GM12875 (cell line): ENCODE data around the gene PALLD.

Experiments
- H3K4me3 ChIP-seq: one replicate; pipeline ENCODE4 v1.5.1; 2011; ENCODE audit warnings: low read depth, low read length, control low read depth
- TF ChIP-seq, protein P1 (sequence below): IDR thresholded peaks from 2 replicates; pipeline ENCODE4 v1.5.1; 2011; ENCODE audit warnings: low read depth, mild to moderate bottlenecking, control low read depth, inconsistent platforms, low read length, moderate library complexity, borderline replicate concordance; ENCODE audit not compliant: insufficient read depth

Gene PALLD

DNA sequence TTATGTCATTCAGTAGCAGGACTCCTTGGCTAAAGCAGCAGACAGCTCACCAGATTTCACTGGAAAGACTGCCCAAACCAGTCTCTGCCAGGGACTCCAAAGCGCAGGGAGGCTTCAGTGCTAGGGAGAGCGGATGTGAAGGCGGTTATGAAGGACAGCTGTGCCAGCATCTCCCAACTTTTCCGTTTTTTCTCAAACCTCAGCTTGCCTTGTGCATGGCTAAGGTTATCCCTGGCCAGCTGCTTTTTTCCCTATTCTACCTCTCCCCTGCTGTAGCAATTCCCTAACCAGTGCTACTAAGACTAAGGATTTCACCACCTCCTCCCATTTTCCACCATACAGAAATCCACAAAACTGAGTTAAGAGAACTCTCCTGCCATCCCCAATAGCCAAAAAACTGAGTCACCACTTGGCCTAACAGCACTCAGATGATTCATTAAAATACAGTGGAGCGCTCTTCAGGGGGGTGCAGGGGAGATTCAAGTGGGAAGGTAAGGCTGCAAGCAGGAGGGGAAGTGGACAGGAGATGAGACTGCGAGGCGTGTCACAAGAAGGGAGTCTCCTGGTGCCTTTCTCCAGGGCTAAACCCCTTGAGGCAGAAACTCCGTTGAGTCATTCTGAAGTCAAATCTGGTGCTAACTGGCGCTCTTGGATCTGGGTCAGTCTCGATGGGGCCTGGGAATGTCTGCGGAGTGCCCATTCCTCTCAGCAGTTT lies 90.7 kb downstream of the PALLD start:
- TF ChIP-seq, protein P1, sequence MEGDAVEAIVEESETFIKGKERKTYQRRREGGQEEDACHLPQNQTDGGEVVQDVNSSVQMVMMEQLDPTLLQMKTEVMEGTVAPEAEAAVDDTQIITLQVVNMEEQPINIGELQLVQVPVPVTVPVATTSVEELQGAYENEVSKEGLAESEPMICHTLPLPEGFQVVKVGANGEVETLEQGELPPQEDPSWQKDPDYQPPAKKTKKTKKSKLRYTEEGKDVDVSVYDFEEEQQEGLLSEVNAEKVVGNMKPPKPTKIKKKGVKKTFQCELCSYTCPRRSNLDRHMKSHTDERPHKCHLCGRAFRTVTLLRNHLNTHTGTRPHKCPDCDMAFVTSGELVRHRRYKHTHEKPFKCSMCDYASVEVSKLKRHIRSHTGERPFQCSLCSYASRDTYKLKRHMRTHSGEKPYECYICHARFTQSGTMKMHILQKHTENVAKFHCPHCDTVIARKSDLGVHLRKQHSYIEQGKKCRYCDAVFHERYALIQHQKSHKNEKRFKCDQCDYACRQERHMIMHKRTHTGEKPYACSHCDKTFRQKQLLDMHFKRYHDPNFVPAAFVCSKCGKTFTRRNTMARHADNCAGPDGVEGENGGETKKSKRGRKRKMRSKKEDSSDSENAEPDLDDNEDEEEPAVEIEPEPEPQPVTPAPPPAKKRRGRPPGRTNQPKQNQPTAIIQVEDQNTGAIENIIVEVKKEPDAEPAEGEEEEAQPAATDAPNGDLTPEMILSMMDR = no peak
- H3K4me3 ChIP-seq = no peak overlapping the region

DNA sequence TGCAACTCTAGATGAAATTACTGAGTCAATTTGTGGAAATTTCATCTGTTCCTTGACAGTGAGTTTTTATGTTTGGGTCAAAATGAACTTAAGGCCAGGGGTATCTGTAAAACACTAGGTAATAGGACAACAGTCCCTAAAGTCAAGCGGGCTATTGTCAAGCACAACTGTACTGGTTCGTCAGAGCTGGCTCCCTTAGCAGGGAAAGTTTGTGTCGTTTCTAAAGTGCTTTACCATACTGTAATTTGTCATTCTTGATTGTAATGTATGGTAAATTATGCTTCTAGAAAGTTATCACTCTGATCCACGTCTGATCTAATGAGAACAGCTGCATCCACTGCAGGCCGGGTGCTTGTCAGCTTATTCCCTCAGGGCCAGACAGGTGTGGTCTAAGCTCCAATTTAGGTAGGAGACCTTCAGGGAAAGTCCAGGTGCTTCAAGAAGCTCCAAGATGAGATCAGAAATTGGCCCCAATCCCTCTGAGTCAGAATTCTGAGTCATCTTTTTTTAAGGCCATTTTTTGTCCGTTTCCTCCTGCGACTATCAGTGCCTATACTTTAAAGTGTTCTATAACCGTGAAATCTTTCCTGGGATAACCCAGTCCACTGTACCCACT lies 92.2 kb downstream of the PALLD start:
- TF ChIP-seq, protein P1 = no peak
- H3K4me3 ChIP-seq = no peak overlapping the region

DNA sequence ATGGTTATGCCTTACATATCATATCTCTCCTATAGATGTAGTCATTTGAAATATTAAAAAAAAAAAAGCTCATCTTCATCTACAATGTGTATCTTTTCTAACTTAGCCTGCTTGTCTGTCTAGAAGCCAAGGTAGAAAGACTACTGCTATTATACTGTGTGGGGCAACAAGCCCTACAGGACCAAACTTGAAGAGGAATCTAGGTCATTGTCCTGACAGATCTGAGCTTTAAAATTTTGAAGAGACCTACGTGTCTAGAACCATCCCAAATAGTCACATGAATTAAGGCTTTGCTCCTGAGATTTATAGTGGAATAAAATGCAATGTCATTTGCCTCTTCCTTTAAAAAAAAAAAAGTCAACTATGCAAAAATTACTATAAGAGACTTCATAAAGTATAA lies 95.8 kb downstream of the PALLD start:
- TF ChIP-seq, protein P1 = no peak
- H3K4me3 ChIP-seq = no peak overlapping the region

DNA sequence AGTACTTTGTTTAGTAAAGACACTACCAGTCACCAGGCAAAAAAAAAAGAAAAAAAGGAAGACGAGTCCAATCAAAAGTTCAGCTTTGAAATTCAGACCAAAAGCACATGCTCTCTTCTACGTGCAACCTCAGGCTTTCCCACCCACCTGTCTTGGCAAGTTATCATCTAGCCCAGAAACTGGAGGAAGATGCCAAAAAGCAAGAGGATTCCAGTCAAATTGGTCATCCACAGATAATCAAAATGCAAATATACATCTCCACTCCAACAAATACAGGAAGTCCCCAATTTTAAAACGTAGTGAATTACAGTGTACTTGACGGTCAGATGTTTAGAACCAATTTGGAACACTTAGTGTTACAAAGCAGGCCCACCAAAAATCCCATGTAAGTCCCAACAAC lies 96.5 kb downstream of the PALLD start:
- TF ChIP-seq, protein P1 = no peak
- H3K4me3 ChIP-seq = no peak overlapping the region

DNA sequence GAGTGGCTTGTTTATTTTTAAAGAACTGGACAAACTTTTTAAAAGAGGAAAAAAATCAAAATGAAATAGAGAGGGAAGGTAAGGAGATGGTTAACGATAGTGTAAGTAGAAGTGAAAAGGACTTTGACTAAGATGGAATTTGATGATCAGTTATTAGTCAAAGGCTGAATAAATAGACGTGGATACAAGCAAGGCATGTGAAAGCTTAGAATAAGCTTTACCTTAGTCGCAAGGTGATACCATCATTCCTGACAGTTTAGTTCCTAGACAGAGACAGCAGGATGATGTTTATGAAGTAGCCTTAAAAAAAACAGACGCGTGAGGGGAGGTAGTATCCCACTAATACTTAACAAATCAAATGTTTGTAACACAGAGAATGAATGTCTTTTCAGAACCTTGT lies 97.3 kb downstream of the PALLD start:
- TF ChIP-seq, protein P1 = no peak

DNA sequence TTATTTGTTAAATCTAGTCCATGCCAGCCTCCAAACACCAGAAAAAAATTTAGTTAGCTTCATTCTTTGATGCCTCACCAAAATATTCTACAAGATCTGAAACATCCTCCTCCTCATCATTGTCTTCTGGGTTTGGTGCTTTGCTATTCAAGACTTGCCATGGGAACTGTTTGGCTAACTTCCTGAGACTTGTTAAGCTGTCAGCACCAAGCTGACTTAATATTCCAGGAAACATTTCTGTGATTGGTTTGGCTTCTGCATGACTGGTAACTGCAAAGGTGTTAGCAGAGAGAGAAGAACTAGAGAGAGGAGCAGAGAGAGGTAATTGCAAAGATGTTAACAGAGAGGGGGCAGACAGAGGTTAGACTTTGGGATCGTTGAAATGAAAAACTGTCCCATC lies 101.3 kb downstream of the PALLD start:
- no peak overlapping the region for H3K4me3 ChIP-seq
- TF ChIP-seq, protein P1 = no peak

More for the DNA sequence above, 97.3 kb downstream of the PALLD start:
- H3K4me3 ChIP-seq = no peak overlapping the region
